Measurements from ENCODE around the gene CD47.

The CD47 gene

GRCh38 chr3:108096532-108097321 is 5.9 kb upstream of the CD47 start:
- H3K27ac ChIP-seq: no peak overlapping the region

GRCh38 chr3:108093616-108094015 is 2.8 kb upstream of the CD47 start:
- H3K4me3 ChIP-seq: no peak overlapping the region
- peak overlapping the region in 1 of 21 experiments; percentile 29 for H3K27ac ChIP-seq

More at GRCh38 chr3:108096532-108097321, 5.9 kb upstream of the CD47 start:
- H3K4me3 ChIP-seq: no peak overlapping the region

GRCh38 chr3:108093021-108093420 is 2.2 kb upstream of the CD47 start:
- Histone ChIP-seq H3K27ac (peak overlapping the region in 2 of 21 experiments; percentile 29 to 40), H3K4me3 (no peak overlapping the region)

- peak overlapping the region in 2 of 21 experiments; percentile 29 to 40 for H3K27ac ChIP-seq
- H3K4me3 ChIP-seq: no peak overlapping the region
Observed at GRCh38 chr3:108092501-108092900, 1.7 kb upstream of the CD47 start.

GRCh38 chr3:108091498-108092250 is 843 bp upstream of the CD47 start:
- peak overlapping the region; percentile 89 to 99 (median 96) for H3K27ac ChIP-seq
- peak overlapping the region; percentile 65 to 98 (median 94) for H3K4me3 ChIP-seq

- peak overlapping the region; percentile 65 to 98 (median 94) for H3K4me3 ChIP-seq
- H3K27ac ChIP-seq: peak overlapping the region; percentile 89 to 99 (median 96)
Observed at GRCh38 chr3:108090049-108090700, 656 bp downstream of the CD47 start.

- peak overlapping the region in 20 of 21 experiments; percentile 89 to 99 (median 96) for H3K27ac ChIP-seq
- H3K4me3 ChIP-seq: peak overlapping the region; percentile 65 to 98 (median 94)
Observed at GRCh38 chr3:108089579-108089978, 1.3 kb downstream of the CD47 start.

GRCh38 chr3:108088697-108089096 is 2.1 kb downstream of the CD47 start:
- H3K27ac ChIP-seq: peak overlapping the region in 10 of 21 experiments; percentile 1 to 99 (median 96)

GRCh38 chr3:108088146-108088545 is 2.7 kb downstream of the CD47 start:
- peak overlapping the region in 4 of 7 experiments; percentile 65 to 98 (median 88) for H3K4me3 ChIP-seq

More at GRCh38 chr3:108088697-108089096, 2.1 kb downstream of the CD47 start:
- H3K4me3 ChIP-seq: peak overlapping the region in 6 of 7 experiments; percentile 65 to 98 (median 92)

GRCh38 chr3:108086653-108087052 is 4.2 kb downstream of the CD47 start:
- no peak overlapping the region for H3K27ac ChIP-seq
- no peak overlapping the region for H3K4me3 ChIP-seq

More at GRCh38 chr3:108088146-108088545, 2.7 kb downstream of the CD47 start:
- H3K27ac ChIP-seq: peak overlapping the region in 3 of 21 experiments; percentile 1 to 99 (median 66)

GRCh38 chr3:108085810-108086350 is 5.0 kb downstream of the CD47 start:
- no peak overlapping the region for H3K4me3 ChIP-seq
- H3K27ac ChIP-seq: no peak overlapping the region

- Histone ChIP-seq H3K27ac (no peak overlapping the region), H3K4me3 (no peak overlapping the region)
Observed at GRCh38 chr3:108085370-108085769, 5.5 kb downstream of the CD47 start.

- no peak overlapping the region for H3K4me3 ChIP-seq
Observed at GRCh38 chr3:108079877-108080276, 11.0 kb downstream of the CD47 start.

GRCh38 chr3:108079043-108079442 is 11.8 kb downstream of the CD47 start:
- H3K27ac ChIP-seq: no peak overlapping the region
- H3K4me3 ChIP-seq: no peak overlapping the region

More at GRCh38 chr3:108079877-108080276, 11.0 kb downstream of the CD47 start:
- H3K27ac ChIP-seq: no peak overlapping the region

- no peak overlapping the region for H3K27ac ChIP-seq
- H3K4me3 ChIP-seq: no peak overlapping the region
Observed at GRCh38 chr3:108076564-108076963, 14.3 kb downstream of the CD47 start.

- Histone ChIP-seq H3K4me3 (no peak overlapping the region), H3K27ac (no peak overlapping the region)
Observed at GRCh38 chr3:108073764-108074431, 16.9 kb downstream of the CD47 start.

- Histone ChIP-seq H3K4me3 (no peak overlapping the region), H3K27ac (no peak overlapping the region)
Observed at GRCh38 chr3:108071368-108071767, 19.5 kb downstream of the CD47 start.

GRCh38 chr3:108070356-108070755 is 20.5 kb downstream of the CD47 start:
- Histone ChIP-seq H3K27ac (no peak overlapping the region), H3K4me3 (no peak overlapping the region)

GRCh38 chr3:108067768-108068167 is 23.1 kb downstream of the CD47 start:
- Histone ChIP-seq H3K4me3 (no peak overlapping the region), H3K27ac (peak overlapping the region in 1 of 21 experiments; percentile 6)

Measured in skin epidermis (tissue), 12 donors.